HG03521 (cell line): ENCODE data around the gene NOVA1.
"Not testable (repeated sequence)": the region's sequence is repeated elsewhere in the genome, so short reads cannot be mapped to it uniquely, and the experiment has no call there.

ENCODE experiments used
- ATAC-seq: cut with Tn5 transposase; IDR thresholded peaks from one replicate; pipeline ENCODE4 v1.9.1; 2021; ENCODE audit warnings: mild to moderate bottlenecking, moderate library complexity; ENCODE audit not compliant: unreplicated experiment

Gene NOVA1

GRCh38 chr14:26597589-26598080 lies at the start of gene NOVA1:
Gene NOVA1 (minus strand): TSS chr14:26598033. CDS start chr14:26597436, 597 bp downstream.
- no peak for ATAC-seq

- ATAC-seq = not testable (repeated sequence)
Observed at GRCh38 chr14:26645057-26645456, 47.2 kb upstream of the NOVA1 start.

GRCh38 chr14:26636561-26636960 lies 38.7 kb upstream of the NOVA1 start:
- ATAC-seq = no peak

GRCh38 chr14:26634946-26635345 lies 37.1 kb upstream of the NOVA1 start:
- not testable (repeated sequence) for ATAC-seq

GRCh38 chr14:26626256-26626655 lies 28.4 kb upstream of the NOVA1 start:
- ATAC-seq = no peak

- no peak for ATAC-seq
Observed at GRCh38 chr14:26622611-26623010, 24.8 kb upstream of the NOVA1 start.

GRCh38 chr14:26621807-26622560 lies 24.2 kb upstream of the NOVA1 start:
- no peak for ATAC-seq

- ATAC-seq = no peak
Observed at GRCh38 chr14:26621364-26621763, 23.5 kb upstream of the NOVA1 start.

GRCh38 chr14:26611259-26611658 lies 13.4 kb upstream of the NOVA1 start:
- ATAC-seq = no peak

- ATAC-seq = no peak
Observed at GRCh38 chr14:26606729-26607312, 9.0 kb upstream of the NOVA1 start.

- no peak for ATAC-seq
Observed at GRCh38 chr14:26605602-26606001, 7.8 kb upstream of the NOVA1 start.

GRCh38 chr14:26602902-26603301 lies 5.1 kb upstream of the NOVA1 start:
- no peak for ATAC-seq

- no peak for ATAC-seq
Observed at GRCh38 chr14:26601856-26602255, 4.0 kb upstream of the NOVA1 start.

- no peak for ATAC-seq
Observed at GRCh38 chr14:26599291-26599690, 1.5 kb upstream of the NOVA1 start.

GRCh38 chr14:26598672-26599131 lies 869 bp upstream of the NOVA1 start:
- ATAC-seq = no peak

GRCh38 chr14:26598081-26598671 lies 343 bp upstream of the NOVA1 start:
- no peak for ATAC-seq

GRCh38 chr14:26597071-26597588 lies 703 bp downstream of the NOVA1 start:
- no peak for ATAC-seq

GRCh38 chr14:26596543-26597061 lies 1.2 kb downstream of the NOVA1 start:
- no peak for ATAC-seq

GRCh38 chr14:26595926-26596542 lies 1.8 kb downstream of the NOVA1 start:
- no peak for ATAC-seq

- no peak for ATAC-seq
Observed at GRCh38 chr14:26594756-26595545, 2.9 kb downstream of the NOVA1 start.
